Naive thymus-derived CD8-positive, alpha-beta T cell (primary cell): ENCODE results near the gene MDH2. TPM values are rescaled to one million over a fixed set of nuclear protein-coding genes. Genes with fewer than 3 reads are reported as not detected.
"Not testable (repeated sequence)": the region's sequence is repeated elsewhere in the genome, so short reads cannot be mapped to it uniquely, and the experiment has no call there.

Experiments used
- ATAC-seq, 2 donors: fragments of 150-1000 bp; cut with Tn5 transposase in 1 of 2; sonication (Bioruptor Pico), chemical (Tn5 transposase) in 1 of 2; 1 replicate in 1 of 2; 2 replicates in 1 of 2; pipeline ENCODE4 v1.10.0; 2021; ENCODE audit warnings: mild to moderate bottlenecking in 2 of 2, moderate library complexity in 2 of 2
- POLR2A ChIA-PET: fragments of 350-600 bp; sonication (Branson Sonifier 250); formaldehyde crosslinking; loops from one replicate; lab custom pipeline; 2021; ENCODE audit warnings: antibody characterized with exemption; lab: Charles Lee
- DNase-seq, 10 donors: peaks; one replicate each; pipeline versions ENCODE4 v3.0.0 to v3.0.0-alpha.2; 2020 to 2022
- H3K27ac Mint-ChIP-seq, 10 donors: one replicate each; pipeline ENCODE4 v1.8.0; 2020 to 2022; ENCODE audit warnings: mild to moderate bottlenecking in 10 of 10, mixed read lengths in 10 of 10, moderate library complexity in 4 of 10, inconsistent platforms in 1 of 10
- H3K27me3 Mint-ChIP-seq, 5 donors: one replicate each; pipeline ENCODE4 v1.8.0; 2021 to 2022; ENCODE audit warnings: mixed read lengths in 5 of 5
- H3K36me3 Mint-ChIP-seq, 3 donors: one replicate each; pipeline ENCODE4 v1.8.0; 2020 to 2022; ENCODE audit warnings: mixed read lengths in 3 of 3, mild to moderate bottlenecking in 2 of 3, inconsistent platforms in 1 of 3
- H3K4me1 Mint-ChIP-seq, 4 donors: one replicate each; pipeline ENCODE4 v1.8.0; 2021 to 2022; ENCODE audit warnings: mixed read lengths in 4 of 4
- H3K4me3 Mint-ChIP-seq, 10 donors: one replicate each; pipeline ENCODE4 v1.8.0; 2020 to 2022; ENCODE audit warnings: mild to moderate bottlenecking in 10 of 10, mixed read lengths in 10 of 10, moderate library complexity in 6 of 10, inconsistent platforms in 1 of 10
- H3K9me3 Mint-ChIP-seq, 9 donors: one replicate each; pipeline ENCODE4 v1.8.0; 2020 to 2022; ENCODE audit warnings: mixed read lengths in 9 of 9, mild to moderate bottlenecking in 3 of 9, inconsistent platforms in 1 of 9, moderate library complexity in 1 of 9
- polyA plus RNA-seq, 3 donors: library from polyadenylated mRNA; unstranded; fragments of 300-500 nt; fragmentation: Illumina TruSeq; gene quantifications; one replicate each; pipeline ENCODE4 v1.2.3, GENCODE V29; 2021
- total RNA-seq, 8 experiments: library from RNA in 2 of 8; stranded (reverse) in 2 of 8; gene quantifications; one replicate each; pipeline ENCODE4 v1.2.3 and lab custom pipeline; 2021 to 2026

The MDH2 gene
- total and polyA plus RNA-seq, 5 experiments from 2014 or later: 74.8 to 153 (median 131) TPM

- Mint-ChIP-seq H3K36me3 (peaks cover 0 to 37% (median 0%) of the 10 kb centered on the region in 3 donors), H3K27ac (peak overlapping the region in 7 of 10 donors; percentile 3 to 83 (median 44)), H3K4me3 (peak overlapping the region in 6 of 10 donors; percentile 12 to 42 (median 20)), H3K9me3 (no peaks in the 10 kb centered on the region), H3K4me1 (peaks cover 20 to 58% (median 49%) of the 10 kb centered on the region in 4 donors), H3K27me3 (no peaks in the 10 kb centered on the region)
- DNase-seq (no peak), ATAC-seq (no peak)
- POLR2A ChIA-PET: interaction anchor here (0.6 kb wide), 1 partner anchor 87 kb away, joined by 3 read pairs; no protein-coding TSS in a partner anchor
Observed at GRCh38 chr7:76050545-76050944, 2.6 kb downstream of the MDH2 start.

GRCh38 chr7:76051840-76052239 is 3.9 kb downstream of the MDH2 start:
- peak overlapping the region in 2 of 10 donors; percentile 1 to 54 for H3K4me3 Mint-ChIP-seq
- POLR2A ChIA-PET: interaction anchor here (0.6 kb wide), 1 partner anchor 26 kb away, joined by 6 read pairs; no protein-coding TSS in a partner anchor
- ATAC-seq (peak in 1 of 2 donors; percentile 24), DNase-seq (peak in 3 of 10 donors; percentile 4 to 25 (median 12))
- peaks cover 20 to 52% (median 43%) of the 10 kb centered on the region in 4 donors for H3K4me1 Mint-ChIP-seq
- no peaks in the 10 kb centered on the region for H3K27me3 Mint-ChIP-seq
- peak overlapping the region in 7 of 10 donors; percentile 29 to 79 (median 36) for H3K27ac Mint-ChIP-seq
- peaks cover 0 to 49% (median 0%) of the 10 kb centered on the region in 3 donors for H3K36me3 Mint-ChIP-seq
- H3K9me3 Mint-ChIP-seq: no peaks in the 10 kb centered on the region

GRCh38 chr7:76052681-76053080 is 4.8 kb downstream of the MDH2 start:
- H3K27ac Mint-ChIP-seq: peak overlapping the region in 4 of 10 donors; percentile 2 to 44 (median 8)
- POLR2A ChIA-PET: interaction anchor here (0.6 kb wide), 1 partner anchor 27 kb away, joined by 6 read pairs; no protein-coding TSS in a partner anchor
- not testable (repeated sequence) for DNase-seq, H3K4me3 Mint-ChIP-seq, H3K9me3 Mint-ChIP-seq, ATAC-seq, H3K27me3 Mint-ChIP-seq
- peaks cover 0 to 57% (median 0%) of the 10 kb centered on the region in 3 donors for H3K36me3 Mint-ChIP-seq
- peaks cover 20 to 51% (median 40%) of the 10 kb centered on the region in 4 donors for H3K4me1 Mint-ChIP-seq

- no peak for DNase-seq
- Mint-ChIP-seq H3K9me3 (no peaks in the 10 kb centered on the region), H3K27me3 (no peaks in the 10 kb centered on the region), H3K4me1 (peaks cover 17 to 49% (median 36%) of the 10 kb centered on the region in 4 donors), H3K36me3 (peaks cover 0 to 65% (median 0%) of the 10 kb centered on the region in 3 donors), H3K27ac (no peak overlapping the region), H3K4me3 (no peak overlapping the region)
- POLR2A ChIA-PET: no interaction called here
- ATAC-seq: no peak
Observed at GRCh38 chr7:76053461-76053860, 5.6 kb downstream of the MDH2 start.

- no peak for ATAC-seq
- peaks cover 0 to 75% (median 0%) of the 10 kb centered on the region in 3 donors for H3K36me3 Mint-ChIP-seq
- POLR2A ChIA-PET: interaction anchor here (0.6 kb wide), 1 partner anchor 179 kb away, joined by 3 read pairs; no protein-coding TSS in a partner anchor
- peaks cover 13 to 40% (median 28%) of the 10 kb centered on the region in 4 donors for H3K4me1 Mint-ChIP-seq
- H3K27ac Mint-ChIP-seq: peak overlapping the region in 3 of 10 donors; percentile 22 to 52 (median 43)
- DNase-seq: no peak
- no peak overlapping the region for H3K4me3 Mint-ChIP-seq
- no peaks in the 10 kb centered on the region for H3K9me3 Mint-ChIP-seq
- no peaks in the 10 kb centered on the region for H3K27me3 Mint-ChIP-seq
Observed at GRCh38 chr7:76054123-76055120, 6.5 kb downstream of the MDH2 start.

- Mint-ChIP-seq H3K4me3 (no peak overlapping the region), H3K4me1 (peaks cover 6 to 25% (median 14%) of the 10 kb centered on the region in 4 donors), H3K9me3 (no peaks in the 10 kb centered on the region), H3K36me3 (peaks cover 0 to 88% (median 9%) of the 10 kb centered on the region in 3 donors), H3K27me3 (no peaks in the 10 kb centered on the region), H3K27ac (no peak overlapping the region)
- POLR2A ChIA-PET: no interaction called here
- ATAC-seq (no peak), DNase-seq (no peak)
Observed at GRCh38 chr7:76056241-76056640, 8.3 kb downstream of the MDH2 start.

- peaks cover 0 to 92% (median 9%) of the 10 kb centered on the region in 3 donors for H3K36me3 Mint-ChIP-seq
- no peaks in the 10 kb centered on the region for H3K27me3 Mint-ChIP-seq
- H3K4me1 Mint-ChIP-seq: peaks cover 3 to 17% (median 8%) of the 10 kb centered on the region in 4 donors
- peak overlapping the region in 1 of 10 donors; percentile 56 for H3K27ac Mint-ChIP-seq
- POLR2A ChIA-PET: no interaction called here
- ATAC-seq (no peak), DNase-seq (no peak)
- no peaks in the 10 kb centered on the region for H3K9me3 Mint-ChIP-seq
- peak overlapping the region in 1 of 10 donors; percentile 34 for H3K4me3 Mint-ChIP-seq
Observed at GRCh38 chr7:76057103-76057812, 9.4 kb downstream of the MDH2 start.

GRCh38 chr7:76057813-76058145 is 9.9 kb downstream of the MDH2 start:
- H3K9me3 Mint-ChIP-seq: no peaks in the 10 kb centered on the region
- peak overlapping the region in 1 of 10 donors; percentile 56 for H3K27ac Mint-ChIP-seq
- POLR2A ChIA-PET: no interaction called here
- no peak for ATAC-seq
- no peak overlapping the region for H3K4me3 Mint-ChIP-seq
- H3K27me3 Mint-ChIP-seq: no peaks in the 10 kb centered on the region
- DNase-seq: no peak
- H3K4me1 Mint-ChIP-seq: peaks cover 3 to 15% (median 5%) of the 10 kb centered on the region in 4 donors
- peaks cover 0 to 92% (median 9%) of the 10 kb centered on the region in 3 donors for H3K36me3 Mint-ChIP-seq

- H3K9me3 Mint-ChIP-seq, H3K27ac Mint-ChIP-seq, POLR2A ChIA-PET, DNase-seq, H3K27me3 Mint-ChIP-seq, ATAC-seq, H3K4me3 Mint-ChIP-seq, H3K4me1 Mint-ChIP-seq: not testable (repeated sequence)
- H3K36me3 Mint-ChIP-seq: peaks cover 0 to 94% (median 9%) of the 10 kb centered on the region in 3 donors
Observed at GRCh38 chr7:76058745-76059144, 10.8 kb downstream of the MDH2 start.

GRCh38 chr7:76060842-76061241 is 12.9 kb downstream of the MDH2 start:
- Mint-ChIP-seq H3K27ac (no peak overlapping the region), H3K27me3 (no peaks in the 10 kb centered on the region), H3K36me3 (peaks cover 0 to 98% (median 21%) of the 10 kb centered on the region in 3 donors), H3K4me3 (no peak overlapping the region), H3K4me1 (peaks cover 0 to 2% (median 0%) of the 10 kb centered on the region in 4 donors), H3K9me3 (no peaks in the 10 kb centered on the region)
- DNase-seq (no peak), ATAC-seq (no peak)
- POLR2A ChIA-PET: interaction anchor here (0.5 to 0.7 kb wide), 2 partner anchors 14 to 217 kb away, joined by 3 read pairs; no protein-coding TSS in a partner anchor

- POLR2A ChIA-PET: no interaction called here
- Mint-ChIP-seq H3K9me3 (no peaks in the 10 kb centered on the region), H3K4me3 (no peak overlapping the region), H3K4me1 (peaks cover 0 to 2% (median 0%) of the 10 kb centered on the region in 4 donors), H3K27ac (peak overlapping the region in 2 of 10 donors; percentile 27 to 50), H3K27me3 (no peaks in the 10 kb centered on the region), H3K36me3 (peaks cover 0 to 96% (median 29%) of the 10 kb centered on the region in 3 donors)
- DNase-seq (no peak), ATAC-seq (no peak)
Observed at GRCh38 chr7:76062254-76062653, 14.3 kb downstream of the MDH2 start.

- POLR2A ChIA-PET: no interaction called here
- Mint-ChIP-seq H3K27me3 (no peaks in the 10 kb centered on the region), H3K36me3 (peaks cover 0 to 88% (median 29%) of the 10 kb centered on the region in 3 donors), H3K27ac (peak overlapping the region in 2 of 10 donors; percentile 21 to 52), H3K9me3 (no peaks in the 10 kb centered on the region), H3K4me1 (no peaks in the 10 kb centered on the region), H3K4me3 (no peak overlapping the region)
- no peak for DNase-seq
- ATAC-seq: no peak
Observed at GRCh38 chr7:76063114-76063513, 15.2 kb downstream of the MDH2 start.
